GM18520 (cell line): Measurements from ENCODE around the gene MYBPC2.

ENCODE experiments used
- ATAC-seq: cut with Tn5 transposase; IDR thresholded peaks from one replicate; pipeline ENCODE4 v1.9.1; 2021; ENCODE audit not compliant: unreplicated experiment

Gene MYBPC2

GRCh38 chr19:50496189-50497021, 63.7 kb downstream of the MYBPC2 start:
- no peak for ATAC-seq

DNA sequence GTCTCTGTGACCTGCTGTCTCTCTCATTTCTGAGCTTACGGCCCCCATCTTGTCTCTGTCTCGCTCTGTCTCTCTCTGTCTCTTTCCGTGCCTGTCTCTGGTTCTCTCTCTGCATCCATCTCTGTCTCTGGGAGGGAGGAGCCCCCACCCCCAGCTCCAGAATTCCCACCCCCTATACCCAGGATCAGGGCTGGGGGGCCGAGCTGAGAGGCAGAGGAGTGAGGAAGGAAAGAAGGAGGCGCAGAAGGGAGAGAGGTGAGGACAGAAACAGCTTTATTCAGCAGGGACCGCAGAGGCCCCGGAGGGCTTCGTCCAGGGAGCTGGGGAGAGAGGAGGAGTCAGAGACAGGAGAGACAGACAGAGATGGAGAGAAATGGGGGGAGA, 64.3 kb downstream of the MYBPC2 start:
- ATAC-seq: no peak

- no peak for ATAC-seq
Observed at GRCh38 chr19:50498219-50499056, 65.7 kb downstream of the MYBPC2 start.

DNA sequence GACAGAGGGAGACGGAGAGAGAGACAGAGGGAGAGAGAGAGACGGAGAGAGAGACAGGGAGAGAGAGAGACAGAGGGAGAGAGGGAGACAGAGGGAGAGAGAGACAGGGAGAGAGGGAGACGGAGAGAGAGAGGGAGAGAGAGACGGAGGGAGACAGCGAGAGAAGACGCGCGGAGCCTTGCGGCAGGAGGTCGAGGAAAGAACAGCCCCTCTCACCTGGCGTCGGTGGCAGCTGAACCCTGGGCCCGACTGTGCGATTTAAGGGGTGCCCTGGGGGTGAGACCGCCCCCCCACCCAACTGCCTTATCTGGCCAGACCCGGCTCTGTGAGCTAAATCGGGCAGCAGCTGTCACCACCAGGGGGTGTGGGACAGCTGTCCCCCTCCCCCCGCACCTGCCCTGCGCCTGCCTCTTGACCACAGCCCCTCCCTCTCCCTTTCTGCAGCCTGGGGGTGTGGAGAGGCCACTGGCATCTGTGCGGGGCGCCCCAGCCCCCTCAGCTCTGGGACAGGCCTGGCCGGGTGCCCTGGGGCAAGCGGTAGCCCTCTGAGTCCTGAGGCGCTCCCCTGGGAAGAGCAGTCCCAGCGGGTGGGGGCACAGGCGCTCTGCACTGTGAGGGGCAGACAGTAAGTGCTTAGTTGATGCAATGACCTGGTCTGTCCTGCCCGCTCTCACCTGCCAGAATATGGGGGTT, 67.5 kb downstream of the MYBPC2 start:
- no peak for ATAC-seq

DNA sequence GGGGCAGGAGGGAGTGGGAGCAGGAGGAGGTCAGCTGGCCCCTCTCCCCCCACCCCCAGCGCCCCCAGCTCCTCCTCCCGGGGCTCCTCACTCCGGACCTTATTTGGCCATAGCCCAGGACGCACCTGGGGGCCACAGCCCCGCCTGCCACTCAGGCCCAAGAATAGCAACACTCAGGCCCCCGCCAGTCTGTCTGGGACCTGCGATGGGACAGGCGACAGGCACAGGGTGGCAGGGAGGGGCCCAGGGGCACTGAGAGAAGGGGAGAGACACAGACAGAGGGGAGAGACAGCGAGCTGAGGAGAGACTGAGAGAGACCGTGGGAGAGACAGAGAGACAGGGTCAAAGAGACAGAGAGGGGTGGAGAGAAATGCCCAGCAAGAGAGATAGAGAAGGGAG, 68.1 kb downstream of the MYBPC2 start:
- ATAC-seq: no peak

- no peak for ATAC-seq
Observed at GRCh38 chr19:50501186-50501567, 68.5 kb downstream of the MYBPC2 start.

GRCh38 chr19:50501568-50502475, 69.1 kb downstream of the MYBPC2 start:
- no peak for ATAC-seq

- ATAC-seq: no peak
Observed at GRCh38 chr19:50505856-50506611, 73.3 kb downstream of the MYBPC2 start.

DNA sequence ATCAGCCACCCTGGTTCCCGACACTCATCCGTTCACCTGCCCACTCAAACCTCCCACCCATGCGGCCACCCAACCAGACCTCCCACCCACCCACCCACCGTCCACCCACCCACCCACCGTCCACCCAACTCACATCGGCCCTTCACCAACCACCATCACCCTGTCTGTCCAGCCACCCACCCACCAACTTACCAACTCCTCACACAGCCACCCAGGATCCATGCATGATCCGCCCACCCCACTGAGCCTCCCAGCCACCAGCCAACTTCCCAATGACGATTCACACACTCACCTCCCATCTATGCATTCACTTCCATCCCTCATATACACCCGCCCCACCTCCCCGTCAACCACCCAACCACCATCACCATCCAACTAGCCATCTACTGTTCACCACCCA, 74.0 kb downstream of the MYBPC2 start:
- ATAC-seq: no peak

GRCh38 chr19:50507376-50507775, 74.7 kb downstream of the MYBPC2 start:
- ATAC-seq: no peak

DNA sequence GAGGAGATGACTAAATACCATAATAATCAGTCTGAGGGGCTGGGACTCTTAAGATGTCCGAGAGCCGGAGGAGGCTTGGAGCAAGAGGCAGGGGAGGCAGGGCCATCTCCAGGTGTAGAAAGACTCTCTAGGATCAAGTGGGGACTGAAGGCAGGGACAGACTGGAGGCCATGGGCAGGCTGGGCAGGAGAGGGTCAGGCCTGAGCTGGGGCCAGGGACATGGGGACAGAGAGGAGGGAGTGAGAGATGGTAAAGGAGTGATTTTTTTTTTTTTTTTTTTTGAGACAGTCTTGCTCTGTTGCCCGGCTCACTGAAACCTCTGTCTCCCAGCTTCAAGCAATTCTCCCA, 76.1 kb downstream of the MYBPC2 start:
- no peak for ATAC-seq

DNA sequence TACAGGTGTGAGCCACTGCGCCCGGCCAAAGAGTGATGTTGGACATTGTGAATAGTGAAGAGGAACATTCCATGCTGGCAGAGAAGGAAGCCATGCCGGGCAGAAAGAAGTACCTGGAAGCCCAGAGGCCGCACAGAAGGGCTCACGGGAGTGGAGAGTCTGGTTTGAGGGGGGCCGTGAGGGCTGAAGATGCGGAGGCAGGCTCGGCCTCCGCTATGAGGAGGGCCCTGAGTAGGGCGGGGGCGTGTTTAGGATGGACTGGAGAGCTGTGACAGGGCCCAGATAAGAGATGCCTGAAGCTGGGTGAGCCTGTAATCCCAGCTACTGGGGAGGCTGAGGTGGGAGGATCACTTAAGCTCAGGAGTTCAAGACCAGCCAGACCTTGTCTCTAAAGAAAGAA, 76.7 kb downstream of the MYBPC2 start:
- no peak for ATAC-seq

DNA sequence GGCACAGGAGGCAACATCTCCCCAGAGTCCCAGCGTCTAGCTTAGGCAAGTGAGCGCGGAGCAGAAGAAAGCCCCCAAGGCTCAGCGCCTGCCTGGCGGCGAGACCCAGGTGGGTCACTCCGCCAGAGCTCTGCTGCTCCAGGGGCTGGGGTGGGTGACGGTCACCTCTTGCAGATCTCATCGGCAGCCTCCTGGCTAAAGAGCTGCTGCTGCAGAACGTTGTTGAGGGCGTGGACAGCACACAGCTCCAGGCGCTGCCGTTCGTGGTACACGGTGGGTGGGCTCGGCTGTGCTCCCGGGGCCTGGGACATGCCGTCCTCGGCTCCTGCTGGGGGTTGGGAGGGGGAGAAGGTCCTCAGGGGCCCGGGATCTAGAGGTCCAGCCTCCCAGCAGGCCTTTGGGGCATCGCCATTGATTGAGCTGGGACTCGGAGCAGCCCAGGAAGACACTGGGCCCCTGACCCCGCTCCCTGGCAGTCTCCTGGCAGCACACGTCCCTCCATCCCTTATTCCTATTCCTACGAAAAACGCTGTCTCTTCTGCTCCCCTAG, 77.5 kb downstream of the MYBPC2 start:
- no peak for ATAC-seq

- ATAC-seq: no peak
Observed at GRCh38 chr19:50510700-50511068, 78.0 kb downstream of the MYBPC2 start.

- ATAC-seq: peak; percentile 86
Observed at GRCh38 chr19:50511069-50511822, 78.6 kb downstream of the MYBPC2 start, which contains the start of gene JOSD2. Gene JOSD2 (minus strand): TSS chr19:50511191. CDS start chr19:50510431, 760 bp downstream.

DNA sequence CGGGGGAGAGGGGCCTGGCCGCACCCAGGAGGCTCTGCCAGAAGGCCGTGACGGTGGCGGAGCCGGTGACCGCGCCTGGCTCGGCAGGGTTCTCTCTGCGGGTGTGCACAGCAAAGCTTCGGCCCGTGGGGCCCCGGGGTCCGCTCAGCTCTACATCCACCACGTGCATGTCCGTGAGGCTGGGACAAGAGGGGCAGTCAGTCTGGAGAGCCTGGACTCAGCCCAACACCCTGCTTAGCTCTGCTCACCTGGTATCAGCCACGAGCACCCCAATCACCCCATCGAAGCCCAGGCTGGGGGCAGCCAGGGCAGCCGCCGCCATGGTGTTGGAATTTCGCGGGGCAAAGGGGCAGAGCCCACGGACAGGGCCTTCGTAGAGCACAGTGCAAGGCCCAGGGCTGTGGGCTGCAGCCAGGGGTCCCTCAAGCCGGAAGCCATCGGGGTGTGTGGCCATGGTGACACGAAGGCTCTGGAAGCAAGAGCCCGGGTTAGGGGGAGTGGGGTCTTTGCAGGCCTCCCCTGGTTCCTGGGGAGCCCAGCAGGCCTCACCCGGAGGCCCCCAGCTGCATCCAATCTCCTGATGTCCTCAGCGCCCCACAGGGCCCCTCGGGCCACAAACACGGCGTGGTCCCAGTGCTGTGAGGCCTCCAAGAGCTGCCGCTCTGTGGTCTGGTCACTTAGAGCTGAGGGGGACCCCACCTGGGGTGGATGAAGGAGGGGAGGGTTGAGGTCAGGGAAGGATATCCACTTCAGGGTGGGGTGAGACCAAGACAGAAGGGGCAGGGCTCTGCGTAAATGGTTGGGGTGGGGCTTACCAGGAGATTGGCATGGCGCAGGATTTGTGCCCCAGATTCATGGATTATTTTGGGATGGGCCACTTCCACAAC, 79.7 kb downstream of the MYBPC2 start:
- no peak for ATAC-seq

- ATAC-seq: no peak
Observed at GRCh38 chr19:50512999-50513745, 80.5 kb downstream of the MYBPC2 start.
